ENCODE results near the gene GBF1. TPM values are rescaled to one million over a fixed set of nuclear protein-coding genes. Genes with fewer than 3 reads are reported as not detected.

GBF1 gene
- polyA plus RNA-seq, 1 donor from 2014 or later: 14.9 TPM

DNA sequence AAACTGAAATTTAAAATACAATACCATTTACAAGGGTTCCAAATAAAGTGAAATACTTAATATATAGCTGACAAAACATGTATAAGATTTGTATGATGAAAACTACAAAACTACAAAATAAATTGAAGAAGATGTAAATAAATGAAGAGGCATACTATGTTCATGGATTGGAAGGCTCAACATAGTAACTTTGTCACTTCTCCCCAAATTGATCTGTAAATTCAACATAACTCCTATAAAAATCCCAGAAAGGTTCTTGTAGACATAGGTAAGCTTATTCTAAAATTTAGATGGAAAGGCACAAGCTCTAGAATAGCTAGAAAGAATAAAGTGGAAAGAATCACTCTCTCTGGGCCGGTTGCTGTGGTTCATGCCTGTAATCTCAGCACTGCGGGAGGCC, 126.0 kb downstream of the GBF1 start:
- H3F3A ChIP-seq (ENCODE audit: insufficient read depth, low read length, poor library complexity, severe bottlenecking): no peaks in the 10 kb centered on the region
- H3K27ac ChIP-seq (ENCODE audit: low read length): no peak overlapping the region
- H3K9ac ChIP-seq (ENCODE audit: low read length): no peak overlapping the region
- H3K79me2 ChIP-seq (replicated peaks; ENCODE audit: insufficient read depth, low read length): no peaks in the 10 kb centered on the region
- no peaks in the 10 kb centered on the region for H3K27me3 ChIP-seq (ENCODE audit: insufficient read depth, low read depth, low read length)
- no peaks in the 10 kb centered on the region for H4K20me1 ChIP-seq (ENCODE audit: insufficient read depth)
- no peak overlapping the region for H2AFZ ChIP-seq (ENCODE audit: low read depth, low read length)
- TF ChIP-seq RAD21 (conservative IDR thresholded peaks at IDR 0.05) (no peak), SMC3 (conservative IDR thresholded peaks at IDR 0.05; ENCODE audit: poor library complexity) (no peak)
- H3K36me3 ChIP-seq (ENCODE audit: insufficient read depth, low read length): peaks cover 20% of the 10 kb centered on the region
- no peak overlapping the region for H3K4me3 ChIP-seq (ENCODE audit: low read length)
- no peaks in the 10 kb centered on the region for H3K9me3 ChIP-seq (ENCODE audit: low read length)
- no peak overlapping the region for H3K4me2 ChIP-seq (ENCODE audit: low read length)
- H3K9me2 ChIP-seq (ENCODE audit: insufficient read depth, low read length): no peaks in the 10 kb centered on the region

DNA sequence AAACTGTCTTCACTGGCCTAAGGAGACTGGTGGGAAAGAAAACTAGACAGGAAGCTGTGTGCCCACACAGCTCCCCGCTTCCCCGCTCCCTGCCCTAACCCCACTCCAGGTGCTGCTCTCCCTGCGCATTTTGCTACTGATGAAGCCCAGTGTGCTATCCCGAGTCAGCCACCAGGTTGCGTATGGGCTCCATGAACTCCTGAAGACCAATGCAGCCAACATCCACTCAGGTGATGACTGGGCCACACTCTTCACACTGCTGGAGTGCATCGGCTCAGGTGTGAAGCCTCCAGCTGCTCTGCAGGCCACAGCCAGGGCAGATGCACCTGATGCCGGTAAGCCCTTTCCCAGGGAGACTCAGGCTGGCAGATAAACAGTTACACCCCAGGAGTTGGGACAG, 129.9 kb downstream of the GBF1 start:
- Histone ChIP-seq H3K27me3 (ENCODE audit: insufficient read depth, low read depth, low read length) (no peaks in the 10 kb centered on the region), H3K27ac (ENCODE audit: low read length) (no peak overlapping the region), H3K36me3 (ENCODE audit: insufficient read depth, low read length) (peaks cover 8% of the 10 kb centered on the region), H3K9ac (ENCODE audit: low read length) (no peak overlapping the region), H3F3A (ENCODE audit: insufficient read depth, low read length, poor library complexity, severe bottlenecking) (no peaks in the 10 kb centered on the region), H3K79me2 (replicated peaks; ENCODE audit: insufficient read depth, low read length) (no peaks in the 10 kb centered on the region), H3K4me3 (ENCODE audit: low read length) (no peak overlapping the region), H4K20me1 (ENCODE audit: insufficient read depth) (no peaks in the 10 kb centered on the region), H3K4me2 (ENCODE audit: low read length) (no peak overlapping the region), H2AFZ (ENCODE audit: low read depth, low read length) (no peak overlapping the region), H3K9me2 (ENCODE audit: insufficient read depth, low read length) (no peaks in the 10 kb centered on the region), H3K9me3 (ENCODE audit: low read length) (no peaks in the 10 kb centered on the region)
- TF ChIP-seq, protein P1, sequence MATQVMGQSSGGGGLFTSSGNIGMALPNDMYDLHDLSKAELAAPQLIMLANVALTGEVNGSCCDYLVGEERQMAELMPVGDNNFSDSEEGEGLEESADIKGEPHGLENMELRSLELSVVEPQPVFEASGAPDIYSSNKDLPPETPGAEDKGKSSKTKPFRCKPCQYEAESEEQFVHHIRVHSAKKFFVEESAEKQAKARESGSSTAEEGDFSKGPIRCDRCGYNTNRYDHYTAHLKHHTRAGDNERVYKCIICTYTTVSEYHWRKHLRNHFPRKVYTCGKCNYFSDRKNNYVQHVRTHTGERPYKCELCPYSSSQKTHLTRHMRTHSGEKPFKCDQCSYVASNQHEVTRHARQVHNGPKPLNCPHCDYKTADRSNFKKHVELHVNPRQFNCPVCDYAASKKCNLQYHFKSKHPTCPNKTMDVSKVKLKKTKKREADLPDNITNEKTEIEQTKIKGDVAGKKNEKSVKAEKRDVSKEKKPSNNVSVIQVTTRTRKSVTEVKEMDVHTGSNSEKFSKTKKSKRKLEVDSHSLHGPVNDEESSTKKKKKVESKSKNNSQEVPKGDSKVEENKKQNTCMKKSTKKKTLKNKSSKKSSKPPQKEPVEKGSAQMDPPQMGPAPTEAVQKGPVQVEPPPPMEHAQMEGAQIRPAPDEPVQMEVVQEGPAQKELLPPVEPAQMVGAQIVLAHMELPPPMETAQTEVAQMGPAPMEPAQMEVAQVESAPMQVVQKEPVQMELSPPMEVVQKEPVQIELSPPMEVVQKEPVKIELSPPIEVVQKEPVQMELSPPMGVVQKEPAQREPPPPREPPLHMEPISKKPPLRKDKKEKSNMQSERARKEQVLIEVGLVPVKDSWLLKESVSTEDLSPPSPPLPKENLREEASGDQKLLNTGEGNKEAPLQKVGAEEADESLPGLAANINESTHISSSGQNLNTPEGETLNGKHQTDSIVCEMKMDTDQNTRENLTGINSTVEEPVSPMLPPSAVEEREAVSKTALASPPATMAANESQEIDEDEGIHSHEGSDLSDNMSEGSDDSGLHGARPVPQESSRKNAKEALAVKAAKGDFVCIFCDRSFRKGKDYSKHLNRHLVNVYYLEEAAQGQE (IDR thresholded peaks at IDR 0.05; ENCODE audit: borderline replicate concordance): no peak
- no peak for TF ChIP-seq RAD21 (conservative IDR thresholded peaks at IDR 0.05)

DNA sequence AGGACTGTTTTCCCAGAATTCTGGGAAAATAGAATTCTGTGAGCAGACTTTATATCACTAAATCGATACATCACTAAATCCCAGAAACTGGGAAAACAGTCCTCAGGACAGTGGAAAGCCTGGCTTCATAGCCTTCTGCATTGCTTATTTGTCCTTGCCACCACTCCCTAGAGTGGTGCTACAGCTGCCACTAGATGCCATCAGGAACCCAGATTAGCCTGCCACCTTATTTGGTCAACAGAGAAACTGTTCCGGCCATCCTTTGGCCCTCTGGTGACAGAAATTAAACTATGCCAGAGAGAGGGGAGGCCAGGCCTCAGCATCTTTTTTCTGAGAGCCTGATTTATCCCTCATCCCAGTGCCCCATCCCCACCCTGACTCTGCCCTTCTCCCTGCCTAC, 130.5 kb downstream of the GBF1 start:
- Histone ChIP-seq H3K9ac (ENCODE audit: low read length) (no peak overlapping the region), H3F3A (ENCODE audit: insufficient read depth, low read length, poor library complexity, severe bottlenecking) (no peaks in the 10 kb centered on the region), H3K79me2 (replicated peaks; ENCODE audit: insufficient read depth, low read length) (no peaks in the 10 kb centered on the region), H3K9me2 (ENCODE audit: insufficient read depth, low read length) (no peaks in the 10 kb centered on the region), H2AFZ (ENCODE audit: low read depth, low read length) (no peak overlapping the region), H3K4me3 (ENCODE audit: low read length) (no peak overlapping the region), H3K27me3 (ENCODE audit: insufficient read depth, low read depth, low read length) (no peaks in the 10 kb centered on the region), H3K27ac (ENCODE audit: low read length) (no peak overlapping the region), H3K4me2 (ENCODE audit: low read length) (no peak overlapping the region), H4K20me1 (ENCODE audit: insufficient read depth) (no peaks in the 10 kb centered on the region), H3K9me3 (ENCODE audit: low read length) (no peaks in the 10 kb centered on the region), H3K36me3 (ENCODE audit: insufficient read depth, low read length) (peaks cover 2% of the 10 kb centered on the region)
- TF ChIP-seq EP300 (conservative IDR thresholded peaks at IDR 0.05; ENCODE audit: poor library complexity, severe bottlenecking) (no peak), EZH2 (IDR thresholded peaks at IDR 0.05; ENCODE audit: borderline replicate concordance, insufficient read depth, low read length, poor library complexity, severe bottlenecking) (no peak), TAF1 (IDR thresholded peaks at IDR 0.05; ENCODE audit: low read depth) (no peak), SMC3 (conservative IDR thresholded peaks at IDR 0.05; ENCODE audit: poor library complexity) (no peak), MXI1 (conservative IDR thresholded peaks at IDR 0.05; ENCODE audit: poor library complexity, severe bottlenecking) (no peak), POLR2AphosphoS5 (IDR thresholded peaks at IDR 0.05) (no peak), RAD21 (conservative IDR thresholded peaks at IDR 0.05) (no peak)
- TF ChIP-seq, protein P1 (IDR thresholded peaks at IDR 0.05; ENCODE audit: borderline replicate concordance): no peak
- TF ChIP-seq, protein P2, sequence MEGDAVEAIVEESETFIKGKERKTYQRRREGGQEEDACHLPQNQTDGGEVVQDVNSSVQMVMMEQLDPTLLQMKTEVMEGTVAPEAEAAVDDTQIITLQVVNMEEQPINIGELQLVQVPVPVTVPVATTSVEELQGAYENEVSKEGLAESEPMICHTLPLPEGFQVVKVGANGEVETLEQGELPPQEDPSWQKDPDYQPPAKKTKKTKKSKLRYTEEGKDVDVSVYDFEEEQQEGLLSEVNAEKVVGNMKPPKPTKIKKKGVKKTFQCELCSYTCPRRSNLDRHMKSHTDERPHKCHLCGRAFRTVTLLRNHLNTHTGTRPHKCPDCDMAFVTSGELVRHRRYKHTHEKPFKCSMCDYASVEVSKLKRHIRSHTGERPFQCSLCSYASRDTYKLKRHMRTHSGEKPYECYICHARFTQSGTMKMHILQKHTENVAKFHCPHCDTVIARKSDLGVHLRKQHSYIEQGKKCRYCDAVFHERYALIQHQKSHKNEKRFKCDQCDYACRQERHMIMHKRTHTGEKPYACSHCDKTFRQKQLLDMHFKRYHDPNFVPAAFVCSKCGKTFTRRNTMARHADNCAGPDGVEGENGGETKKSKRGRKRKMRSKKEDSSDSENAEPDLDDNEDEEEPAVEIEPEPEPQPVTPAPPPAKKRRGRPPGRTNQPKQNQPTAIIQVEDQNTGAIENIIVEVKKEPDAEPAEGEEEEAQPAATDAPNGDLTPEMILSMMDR (IDR thresholded peaks at IDR 0.05; ENCODE audit: poor library complexity, severe bottlenecking): no peak

Measured in neural cell (in vitro differentiated cells).